A549 (cell line): ENCODE measurements around the gene DET1. TPM values are rescaled to one million over a fixed set of nuclear protein-coding genes. Genes with fewer than 3 reads are reported as not detected.
"Not testable (repeated sequence)": the region's sequence is repeated elsewhere in the genome, so short reads cannot be mapped to it uniquely, and the experiment has no call there.

Experiments used
- ATAC-seq, 2 experiments: fragments of 200-7000 bp in 1 of 2; fragments of >200 bp in 1 of 2; cut with Nextera tagmentation in 1 of 2; cut with Tn5 transposase in 1 of 2; 3 replicates each; pipeline versions ENCODE4 v1.8.0 to v1.9.1; 2018 to 2020; ENCODE audit warnings: mild to moderate bottlenecking in 1 of 2, moderate library complexity in 1 of 2
- CTCF ChIA-PET: fragments of 300-600 bp; sonication (Branson Sonifier 250); formaldehyde crosslinking; extraction: SDS; loops from one replicate; lab custom pipeline; 2021; ENCODE audit warnings: antibody characterized with exemption, inconsistent platforms; lab: Yijun Ruan, JAX
- POLR2A ChIA-PET: fragments of 350-600 bp; formaldehyde crosslinking; extraction: SDS; loops from one replicate; lab custom pipeline; 2021; ENCODE audit warnings: antibody characterized with exemption, inconsistent platforms; lab: Yijun Ruan, JAX
- DNase-seq, 2 experiments: peaks; one replicate each; pipeline versions ENCODE4 v3.0.0 to v3.0.0-alpha.2; 2011 to 2016; ENCODE audit warnings: low read depth in 1 of 2, low spot score in 1 of 2
- FAIRE-seq: peaks from 2 replicates; lab custom pipeline; 2011; peaks lifted over from hg19 to GRCh38; lab: Jason Lieb, UNC
- H3K27ac ChIP-seq, 2 experiments: fragments of >200 bp; sonication (Bioruptor Twin); formaldehyde crosslinking; 3 replicates each; pipeline ENCODE4 v1.5.1; 2016 to 2017
- H3K4me1 ChIP-seq: fragments of >200 bp; sonication (Bioruptor Twin); formaldehyde crosslinking; 3 replicates; pipeline ENCODE4 v1.6.1; 2016
- H3K4me2 ChIP-seq: fragments of >200 bp; sonication (Bioruptor Twin); formaldehyde crosslinking; 3 replicates; pipeline ENCODE4 v1.6.1; 2016
- H3K4me3 ChIP-seq: fragments of >200 bp; sonication (Bioruptor Twin); formaldehyde crosslinking; 3 replicates; pipeline ENCODE4 v1.5.1; 2016
- H3K9me3 ChIP-seq: fragments of >200 bp; sonication (Bioruptor Twin); formaldehyde crosslinking; 3 replicates; pipeline ENCODE4 v1.6.1; 2016
- BCL3 ChIP-seq: fragments of >200 bp; sonication (Bioruptor Twin); formaldehyde crosslinking; IDR thresholded peaks from 3 replicates; pipeline ENCODE4 v1.6.1; 2016
- CBX2 ChIP-seq: fragments of 200-600 bp; sonication (generic); IDR thresholded peaks from 2 replicates; pipeline ENCODE4 v1.6.1; 2016; ENCODE audit warnings: low read depth, mild to moderate bottlenecking, borderline replicate concordance
- CEBPB ChIP-seq, 2 experiments: fragments of >200 bp in 1 of 2; sonication (Bioruptor Twin) in 1 of 2; formaldehyde crosslinking in 1 of 2; IDR thresholded peaks; 2 replicates each; pipeline ENCODE4 v1.6.1; 2012 to 2016
- CHD4 ChIP-seq: fragments of 200-600 bp; sonication (generic); IDR thresholded peaks from 2 replicates; pipeline ENCODE4 v1.6.1; 2016; ENCODE audit warnings: antibody characterized with exemption, mild to moderate bottlenecking, borderline replicate concordance
- FOSL2 ChIP-seq, 2 experiments: fragments of 450-650 bp in 1 of 2; fragments of >200 bp in 1 of 2; sonication (Bioruptor Twin) in 1 of 2; formaldehyde crosslinking; IDR thresholded peaks; 2 replicates each; pipeline versions ENCODE4 v1.5.0 to v1.6.1; 2016 to 2020; ENCODE audit warnings: mild to moderate bottlenecking in 1 of 2, moderate library complexity in 1 of 2
- FOXS1 ChIP-seq: fragments of 250-450 bp; sonication (Bioruptor Pico); IDR thresholded peaks from 2 replicates; pipeline ENCODE4 v1.5.0; 2020; ENCODE audit warnings: mild to moderate bottlenecking, moderate library complexity
- JUNB ChIP-seq: fragments of >200 bp; sonication (Bioruptor Twin); formaldehyde crosslinking; IDR thresholded peaks from 2 replicates; pipeline ENCODE4 v1.6.1; 2016
- KDM5A ChIP-seq: fragments of 200-600 bp; sonication (generic); IDR thresholded peaks from 2 replicates; pipeline ENCODE4 v1.6.1; 2016; ENCODE audit warnings: antibody characterized with exemption, mild to moderate bottlenecking
- MYC ChIP-seq: IDR thresholded peaks from 2 replicates; pipeline ENCODE4 v1.6.1; 2012; ENCODE audit warnings: mild to moderate bottlenecking, inconsistent platforms, low read length, improper control_type of control experiment, borderline replicate concordance
- NFE2L2 ChIP-seq: fragments of 150-350 bp; conservative IDR thresholded peaks from 2 replicates; pipeline ENCODE4 v1.6.1; 2014; ENCODE audit warnings: low read length
- RNF2 ChIP-seq: fragments of 200-600 bp; sonication (generic); IDR thresholded peaks from 2 replicates; pipeline ENCODE4 v1.6.1; 2016; ENCODE audit warnings: low read depth, mild to moderate bottlenecking, antibody characterized with exemption, moderate library complexity, borderline replicate concordance
- SMC3 ChIP-seq: fragments of >200 bp; sonication (Bioruptor Twin); formaldehyde crosslinking; IDR thresholded peaks from 3 replicates; pipeline ENCODE4 v1.6.1; 2018; ENCODE audit warnings: inconsistent platforms
- SREBF2 ChIP-seq: fragments of 450-650 bp; IDR thresholded peaks from 2 replicates; pipeline ENCODE4 v1.6.1; 2014; ENCODE audit warnings: mild to moderate bottlenecking, moderate library complexity
- TFCP2L1 ChIP-seq: fragments of 250-450 bp; sonication (Bioruptor Pico); IDR thresholded peaks from 2 replicates; pipeline ENCODE4 v1.5.0; 2021; ENCODE audit warnings: mild to moderate bottlenecking
- USF2 ChIP-seq: fragments of 450-650 bp; IDR thresholded peaks from 2 replicates; pipeline ENCODE4 v1.6.1; 2014; ENCODE audit warnings: antibody characterized with exemption
- WGBS: methylation state at CpG from one replicate; pipeline ENCODE4 v1.1.6; 2017; ENCODE audit errors: missing lambda C conversion rate; 5-methylcytosine and 5-hydroxymethylcytosine counted together
- polyA plus RNA-seq, 4 experiments: library from polyadenylated mRNA; depleted of rRNA in 3 of 4; stranded (reverse); fragments of >200 nt; fragmentation: RNase III in 1 of 4; extraction: RNeasy Plus Mini Kit Qiagen cat#74134 plus additional on column Dnase treatment in 1 of 4; gene quantifications; 2 replicates in 3 of 4; 3 replicates in 1 of 4; pipeline ENCODE4 v1.2.3, GENCODE V29; 2011 to 2017
- TF ChIP-seq, protein P1 (sequence below): fragments of >200 bp; sonication (Bioruptor Twin); formaldehyde crosslinking; IDR thresholded peaks from 2 replicates; pipeline ENCODE4 v1.6.1; 2016
- TF ChIP-seq, protein P2 (sequence below): fragments of >200 bp; sonication (Bioruptor Twin); formaldehyde crosslinking; IDR thresholded peaks from 3 replicates; pipeline ENCODE4 v1.5.1; 2016

The DET1 gene
- polyA plus RNA-seq, 2 of the 4 experiments (the other 2 are of a cell fraction), result 3.9 to 12.4 TPM

DNA sequence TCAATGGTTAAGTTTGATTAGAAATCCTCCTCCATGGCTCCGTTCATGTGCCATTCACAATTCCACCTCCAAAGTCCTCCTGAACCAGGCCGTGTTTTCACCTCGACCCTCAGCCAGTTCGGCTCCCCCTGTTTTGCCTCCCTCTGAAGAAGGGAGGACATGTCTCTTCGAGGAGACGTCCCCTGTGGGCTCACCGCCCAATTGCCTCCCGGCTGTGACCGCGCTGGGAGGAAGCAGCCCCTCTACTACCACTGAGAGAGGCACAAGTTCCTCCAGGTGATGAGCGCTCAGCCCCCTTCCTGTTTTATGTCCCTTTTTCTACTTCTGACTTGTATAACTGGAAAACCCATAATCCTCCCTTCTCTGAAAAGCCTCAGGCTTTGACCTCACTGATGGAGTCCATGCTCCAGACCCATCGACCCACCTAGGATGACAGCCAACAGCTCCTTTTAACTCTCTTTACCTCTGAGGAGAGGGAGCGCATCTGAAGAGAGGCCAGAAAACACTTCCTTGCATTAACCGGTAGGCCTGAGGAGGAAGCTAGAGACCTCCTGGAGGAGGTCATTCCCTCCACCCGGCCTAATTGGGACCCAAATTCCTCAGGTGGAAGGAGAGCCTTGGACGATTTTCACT lies 4.7 kb downstream of the DET1 start:
- Histone ChIP-seq H3K4me2 (no peak overlapping the region), H3K9me3 (no peaks in the 10 kb centered on the region), H3K4me3 (no peak overlapping the region), H3K4me1 (no peaks in the 10 kb centered on the region), H3K27ac (no peak overlapping the region)
- CTCF ChIA-PET, result no interaction called here
- TF ChIP-seq TFCP2L1 (no peak), SMC3 (no peak), USF2 (no peak), CEBPB (IDR thresholded peaks at IDR 0.05) (no peak), SREBF2 (no peak), FOSL2 (IDR thresholded peaks at IDR 0.05) (no peak), FOSL2 (CRISPR knock-in tag; IDR thresholded peaks at IDR 0.05) (no peak), KDM5A (no peak), FOXS1 (no peak), NFE2L2 (no peak), RNF2 (no peak), CBX2 (no peak), CHD4 (no peak), MYC (no peak), BCL3 (no peak), JUNB (no peak)
- TF ChIP-seq, protein P1, sequence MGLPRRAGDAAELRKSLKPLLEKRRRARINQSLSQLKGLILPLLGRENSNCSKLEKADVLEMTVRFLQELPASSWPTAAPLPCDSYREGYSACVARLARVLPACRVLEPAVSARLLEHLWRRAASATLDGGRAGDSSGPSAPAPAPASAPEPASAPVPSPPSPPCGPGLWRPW, result no peak
- TF ChIP-seq, protein P2, sequence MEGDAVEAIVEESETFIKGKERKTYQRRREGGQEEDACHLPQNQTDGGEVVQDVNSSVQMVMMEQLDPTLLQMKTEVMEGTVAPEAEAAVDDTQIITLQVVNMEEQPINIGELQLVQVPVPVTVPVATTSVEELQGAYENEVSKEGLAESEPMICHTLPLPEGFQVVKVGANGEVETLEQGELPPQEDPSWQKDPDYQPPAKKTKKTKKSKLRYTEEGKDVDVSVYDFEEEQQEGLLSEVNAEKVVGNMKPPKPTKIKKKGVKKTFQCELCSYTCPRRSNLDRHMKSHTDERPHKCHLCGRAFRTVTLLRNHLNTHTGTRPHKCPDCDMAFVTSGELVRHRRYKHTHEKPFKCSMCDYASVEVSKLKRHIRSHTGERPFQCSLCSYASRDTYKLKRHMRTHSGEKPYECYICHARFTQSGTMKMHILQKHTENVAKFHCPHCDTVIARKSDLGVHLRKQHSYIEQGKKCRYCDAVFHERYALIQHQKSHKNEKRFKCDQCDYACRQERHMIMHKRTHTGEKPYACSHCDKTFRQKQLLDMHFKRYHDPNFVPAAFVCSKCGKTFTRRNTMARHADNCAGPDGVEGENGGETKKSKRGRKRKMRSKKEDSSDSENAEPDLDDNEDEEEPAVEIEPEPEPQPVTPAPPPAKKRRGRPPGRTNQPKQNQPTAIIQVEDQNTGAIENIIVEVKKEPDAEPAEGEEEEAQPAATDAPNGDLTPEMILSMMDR, result no peak
- 91% methylated on average over 16 of the region's 16 CpGs for WGBS
- POLR2A ChIA-PET, result interaction anchor here (1.2 kb wide), 1 partner anchor 74 kb away, joined by 3 read pairs; the partner anchor contains the start of genes MRPL46 and MRPS11
- DNase-seq (no peak), ATAC-seq (no peak), FAIRE-seq (no peak)

DNA sequence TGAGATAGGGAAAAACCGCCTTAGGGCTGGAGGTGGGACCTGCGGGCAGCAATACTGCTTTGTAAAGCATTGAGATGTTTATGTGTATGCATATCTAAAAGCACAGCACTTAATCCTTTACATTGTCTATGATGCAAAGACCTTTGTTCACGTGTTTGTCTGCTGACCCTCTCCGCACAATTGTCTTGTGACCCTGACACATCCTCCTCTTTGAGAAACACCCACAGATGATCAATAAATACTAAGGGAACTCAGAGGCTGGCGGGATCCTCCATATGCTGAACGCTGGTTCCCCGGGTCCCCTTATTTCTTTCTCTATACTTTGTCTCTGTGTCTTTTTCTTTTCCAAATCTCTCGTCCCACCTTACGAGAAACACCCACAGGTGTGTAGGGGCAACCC lies 5.4 kb downstream of the DET1 start:
- POLR2A ChIA-PET, result interaction anchor here (1.2 kb wide), 1 partner anchor 74 kb away, joined by 3 read pairs; the partner anchor contains the start of genes MRPL46 and MRPS11
- H3K4me1 ChIP-seq, H3K27ac ChIP-seq, H3K4me2 ChIP-seq, H3K4me3 ChIP-seq, ATAC-seq, CTCF ChIA-PET, DNase-seq, FAIRE-seq, H3K9me3 ChIP-seq: not testable (repeated sequence)
- WGBS, result 90% methylated on average over 7 of the region's 9 CpGs

GRCh38 chr15:88540350-88540749 lies 6.1 kb downstream of the DET1 start:
- CTCF ChIA-PET, H3K4me2 ChIP-seq, DNase-seq, H3K4me1 ChIP-seq, FAIRE-seq, H3K4me3 ChIP-seq, H3K27ac ChIP-seq, ATAC-seq, H3K9me3 ChIP-seq: not testable (repeated sequence)
- POLR2A ChIA-PET, result interaction anchor here (0.6 kb wide), 1 partner anchor 21 kb away, joined by 4 read pairs; no protein-coding TSS in a partner anchor
- WGBS, result no CpG with 5 or more reads among the region's 2 CpGs
